ENCODE measurements around the gene SMPD4.
"Not testable (repeated sequence)": the region's sequence is repeated elsewhere in the genome, so short reads cannot be mapped to it uniquely, and the experiment has no call there.

GRCh38 chr2:130140516-130140915 is 40.9 kb downstream of the SMPD4 start:
- TF ChIP-seq, protein P1, sequence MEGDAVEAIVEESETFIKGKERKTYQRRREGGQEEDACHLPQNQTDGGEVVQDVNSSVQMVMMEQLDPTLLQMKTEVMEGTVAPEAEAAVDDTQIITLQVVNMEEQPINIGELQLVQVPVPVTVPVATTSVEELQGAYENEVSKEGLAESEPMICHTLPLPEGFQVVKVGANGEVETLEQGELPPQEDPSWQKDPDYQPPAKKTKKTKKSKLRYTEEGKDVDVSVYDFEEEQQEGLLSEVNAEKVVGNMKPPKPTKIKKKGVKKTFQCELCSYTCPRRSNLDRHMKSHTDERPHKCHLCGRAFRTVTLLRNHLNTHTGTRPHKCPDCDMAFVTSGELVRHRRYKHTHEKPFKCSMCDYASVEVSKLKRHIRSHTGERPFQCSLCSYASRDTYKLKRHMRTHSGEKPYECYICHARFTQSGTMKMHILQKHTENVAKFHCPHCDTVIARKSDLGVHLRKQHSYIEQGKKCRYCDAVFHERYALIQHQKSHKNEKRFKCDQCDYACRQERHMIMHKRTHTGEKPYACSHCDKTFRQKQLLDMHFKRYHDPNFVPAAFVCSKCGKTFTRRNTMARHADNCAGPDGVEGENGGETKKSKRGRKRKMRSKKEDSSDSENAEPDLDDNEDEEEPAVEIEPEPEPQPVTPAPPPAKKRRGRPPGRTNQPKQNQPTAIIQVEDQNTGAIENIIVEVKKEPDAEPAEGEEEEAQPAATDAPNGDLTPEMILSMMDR (IDR thresholded peaks at IDR 0.05; ENCODE audit: insufficient read depth, low read depth, low read length), result not testable (repeated sequence)
- not testable (repeated sequence) for TF ChIP-seq EZH2 (IDR thresholded peaks at IDR 0.05; ENCODE audit: insufficient read depth, low read length)
